CD8-positive, alpha-beta memory T cell (primary cell): Measurements from ENCODE around the gene DOCK9. TPM values are rescaled to one million over a fixed set of nuclear protein-coding genes. Genes with fewer than 3 reads are reported as not detected.

Experiments used
- CTCF ChIA-PET: fragments of 350-600 bp; sonication (Branson Sonifier 250); formaldehyde crosslinking; loops from one replicate; lab custom pipeline; 2021; ENCODE audit warnings: antibody characterized with exemption; lab: Charles Lee
- POLR2A ChIA-PET: fragments of 350-600 bp; sonication (Branson Sonifier 250); formaldehyde crosslinking; loops from one replicate; lab custom pipeline; 2021; ENCODE audit warnings: antibody characterized with exemption; lab: Charles Lee
- DNase-seq, 5 donors: peaks; one replicate each; pipeline versions ENCODE4 v3.0.0 to v3.0.0-alpha.2; 2020 to 2022; ENCODE audit warnings: mixed read lengths in 1 of 5
- H3K27ac ChIP-seq: one replicate; pipeline ENCODE4 v1.7.0; 2013; ENCODE audit warnings: low read depth, mild to moderate bottlenecking, low read length, moderate library complexity
- H3K27me3 ChIP-seq: 2 replicates; pipeline ENCODE4 v1.7.0; 2013; ENCODE audit warnings: low read length, mild to moderate bottlenecking; ENCODE audit not compliant: insufficient read depth, poor library complexity, severe bottlenecking
- H3K36me3 ChIP-seq: 2 replicates; pipeline ENCODE4 v1.7.0; 2013; ENCODE audit warnings: mild to moderate bottlenecking, low read length, moderate library complexity; ENCODE audit not compliant: insufficient read depth
- H3K4me1 ChIP-seq: 2 replicates; pipeline ENCODE4 v1.7.0; 2013; ENCODE audit warnings: mild to moderate bottlenecking, low read length, moderate library complexity; ENCODE audit not compliant: insufficient read depth
- H3K4me3 ChIP-seq: 2 replicates; pipeline ENCODE4 v1.7.0; 2013; ENCODE audit warnings: mild to moderate bottlenecking, low read length
- H3K9me3 ChIP-seq: 2 replicates; pipeline ENCODE4 v1.7.0; 2013; ENCODE audit warnings: mild to moderate bottlenecking, low read length
- H3K27ac Mint-ChIP-seq, 8 donors: one replicate each; pipeline ENCODE4 v1.8.0; 2020 to 2021; ENCODE audit warnings: mixed read lengths in 8 of 8, mild to moderate bottlenecking in 6 of 8, inconsistent platforms in 3 of 8, moderate library complexity in 3 of 8
- H3K27me3 Mint-ChIP-seq, 2 donors: one replicate each; pipeline ENCODE4 v1.8.0; 2020 to 2021; ENCODE audit warnings: mixed read lengths in 2 of 2, mild to moderate bottlenecking in 1 of 2, moderate library complexity in 1 of 2
- H3K36me3 Mint-ChIP-seq, 3 donors: one replicate each; pipeline ENCODE4 v1.8.0; 2020 to 2021; ENCODE audit warnings: mixed read lengths in 3 of 3, inconsistent platforms in 1 of 3, mild to moderate bottlenecking in 1 of 3
- H3K4me1 Mint-ChIP-seq, 3 donors: one replicate each; pipeline ENCODE4 v1.8.0; 2020 to 2021; ENCODE audit warnings: mixed read lengths in 3 of 3, inconsistent platforms in 1 of 3, mild to moderate bottlenecking in 1 of 3
- H3K4me3 Mint-ChIP-seq, 7 donors: one replicate each; pipeline ENCODE4 v1.8.0; 2020 to 2021; ENCODE audit warnings: mixed read lengths in 7 of 7, mild to moderate bottlenecking in 6 of 7, moderate library complexity in 4 of 7, inconsistent platforms in 2 of 7
- H3K9me3 Mint-ChIP-seq, 5 donors: one replicate each; pipeline ENCODE4 v1.8.0; 2020 to 2022; ENCODE audit warnings: mixed read lengths in 5 of 5, mild to moderate bottlenecking in 3 of 5, moderate library complexity in 2 of 5, inconsistent platforms in 1 of 5
- polyA plus RNA-seq: library from polyadenylated mRNA; unstranded; fragments of 300-500 nt; fragmentation: Illumina TruSeq; gene quantifications from one replicate; pipeline ENCODE4 v1.2.3, GENCODE V29; 2021
- total RNA-seq, 2 experiments: library from RNA; stranded (reverse); gene quantifications; one replicate each; pipeline ENCODE4 v1.2.3, GENCODE V29; 2021

Gene DOCK9
- total and polyA plus RNA-seq, 3 experiments from 2014 or later: 23.9 to 38.9 (median 35.4) TPM

DNA sequence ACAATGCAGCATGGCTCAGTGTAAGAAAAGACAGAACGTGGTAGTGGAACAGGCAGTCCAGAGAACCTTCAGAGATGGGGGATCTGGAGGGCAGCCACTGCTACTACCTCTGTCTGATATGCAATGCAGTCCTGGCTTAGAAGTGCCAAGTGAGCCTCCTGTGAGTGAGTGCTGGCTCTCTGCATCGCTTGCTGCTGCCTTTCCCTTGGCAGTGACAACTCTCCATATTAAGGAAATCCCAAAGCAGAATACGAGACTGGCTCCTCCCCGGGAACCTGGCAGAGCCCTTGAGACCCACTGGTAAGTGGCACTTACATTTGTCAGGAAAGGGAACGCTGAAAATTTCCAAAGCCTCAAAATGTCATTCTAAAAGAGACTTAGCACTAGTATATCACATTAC is 7.5 kb downstream of the DOCK9 start:
- Histone ChIP-seq H3K36me3 (no peaks in the 10 kb centered on the region), H3K4me1 (peaks cover 40% of the 10 kb centered on the region), H3K4me3 (no peak overlapping the region), H3K27ac (no peak overlapping the region), H3K9me3 (no peaks in the 10 kb centered on the region), H3K27me3 (no peaks in the 10 kb centered on the region)
- no peak overlapping the region for H3K4me3 Mint-ChIP-seq
- H3K9me3 Mint-ChIP-seq: no peaks in the 10 kb centered on the region
- H3K4me1 Mint-ChIP-seq: peaks cover 35 to 68% (median 49%) of the 10 kb centered on the region in 3 donors
- CTCF ChIA-PET: no interaction called here
- POLR2A ChIA-PET: no interaction called here
- peak overlapping the region in 1 of 8 donors; percentile 54 for H3K27ac Mint-ChIP-seq
- DNase-seq: no peak
- H3K27me3 Mint-ChIP-seq: no peaks in the 10 kb centered on the region
- H3K36me3 Mint-ChIP-seq: peaks cover 0 to 3% (median 1%) of the 10 kb centered on the region in 3 donors

DNA sequence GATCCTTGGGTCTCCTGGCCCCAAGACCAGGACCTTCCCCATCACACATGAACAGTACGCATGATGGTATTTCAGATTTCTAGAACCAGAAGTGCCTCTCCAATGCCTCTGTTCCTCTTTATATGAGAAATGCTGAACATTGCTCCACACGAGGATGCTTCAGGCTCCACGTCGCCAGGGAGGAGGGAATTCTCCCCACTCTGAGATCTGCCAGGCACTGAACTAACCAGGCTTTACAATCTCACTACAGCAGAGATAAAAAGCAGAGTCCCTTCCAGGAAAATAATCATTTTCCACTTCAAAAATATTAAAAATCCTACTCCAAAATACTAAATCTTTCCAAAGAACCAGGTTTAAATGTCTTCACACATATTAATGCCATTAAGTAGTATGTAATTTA is 10.4 kb downstream of the DOCK9 start:
- no peaks in the 10 kb centered on the region for H3K36me3 ChIP-seq
- H3K27me3 ChIP-seq: no peaks in the 10 kb centered on the region
- H3K4me1 ChIP-seq: peaks cover 24% of the 10 kb centered on the region
- H3K4me3 ChIP-seq: no peak overlapping the region
- ChIA-PET POLR2A (no interaction called here), CTCF (no interaction called here)
- H3K4me1 Mint-ChIP-seq: peaks cover 32 to 51% (median 47%) of the 10 kb centered on the region in 3 donors
- no peaks in the 10 kb centered on the region for H3K27me3 Mint-ChIP-seq
- no peak for DNase-seq
- H3K9me3 ChIP-seq: no peaks in the 10 kb centered on the region
- no peak overlapping the region for H3K4me3 Mint-ChIP-seq
- H3K9me3 Mint-ChIP-seq: no peaks in the 10 kb centered on the region
- peaks cover 4 to 6% (median 5%) of the 10 kb centered on the region in 3 donors for H3K36me3 Mint-ChIP-seq
- H3K27ac Mint-ChIP-seq: no peak overlapping the region
- no peak overlapping the region for H3K27ac ChIP-seq

DNA sequence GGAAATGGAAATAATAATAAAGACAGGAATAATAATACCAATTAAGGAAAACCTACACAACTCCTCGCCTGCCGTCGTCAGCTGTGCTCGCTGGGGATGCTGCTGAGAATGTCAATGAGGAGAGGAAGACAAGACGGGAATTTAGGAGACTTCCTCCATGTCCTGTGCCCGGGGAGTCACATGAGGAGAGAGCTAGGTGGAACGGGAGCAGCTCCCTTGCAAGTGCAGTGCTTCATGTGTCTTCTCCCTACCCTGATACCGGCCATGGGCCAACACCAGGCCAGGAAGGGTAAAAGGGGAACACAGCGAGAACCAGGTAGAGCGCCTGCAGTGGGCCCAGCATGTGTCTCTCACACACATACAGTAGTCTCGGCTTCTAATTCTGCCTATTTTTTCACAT is 11.8 kb downstream of the DOCK9 start:
- H3K36me3 ChIP-seq: no peaks in the 10 kb centered on the region
- ChIA-PET CTCF (no interaction called here), POLR2A (no interaction called here)
- no peaks in the 10 kb centered on the region for H3K27me3 ChIP-seq
- no peaks in the 10 kb centered on the region for H3K27me3 Mint-ChIP-seq
- no peaks in the 10 kb centered on the region for H3K9me3 Mint-ChIP-seq
- H3K4me3 ChIP-seq: no peak overlapping the region
- peaks cover 19% of the 10 kb centered on the region for H3K4me1 ChIP-seq
- H3K27ac ChIP-seq: no peak overlapping the region
- peaks cover 33 to 52% (median 50%) of the 10 kb centered on the region in 3 donors for H3K4me1 Mint-ChIP-seq
- H3K4me3 Mint-ChIP-seq: no peak overlapping the region
- no peak for DNase-seq
- H3K27ac Mint-ChIP-seq: no peak overlapping the region
- peaks cover 4 to 6% (median 5%) of the 10 kb centered on the region in 3 donors for H3K36me3 Mint-ChIP-seq
- H3K9me3 ChIP-seq: no peaks in the 10 kb centered on the region

- Mint-ChIP-seq H3K4me1 (peaks cover 31 to 52% (median 43%) of the 10 kb centered on the region in 3 donors), H3K27me3 (no peaks in the 10 kb centered on the region), H3K9me3 (no peaks in the 10 kb centered on the region), H3K4me3 (no peak overlapping the region), H3K36me3 (peaks cover 4 to 6% (median 5%) of the 10 kb centered on the region in 3 donors), H3K27ac (peak overlapping the region in 1 of 8 donors; percentile 15)
- CTCF ChIA-PET: interaction anchor here (1.4 kb wide), 1 partner anchor 11 kb away, joined by 4 read pairs; no protein-coding TSS in a partner anchor
- H3K27ac ChIP-seq: no peak overlapping the region
- no peak overlapping the region for H3K4me3 ChIP-seq
- H3K36me3 ChIP-seq: no peaks in the 10 kb centered on the region
- H3K9me3 ChIP-seq: no peaks in the 10 kb centered on the region
- POLR2A ChIA-PET: no interaction called here
- no peak for DNase-seq
- H3K4me1 ChIP-seq: peaks cover 14% of the 10 kb centered on the region
- no peaks in the 10 kb centered on the region for H3K27me3 ChIP-seq
These were observed 12.5 kb downstream of the DOCK9 start for GRCh38 chr13:98965325-98965724.

- DNase-seq: no peak
- H3K4me3 Mint-ChIP-seq: no peak overlapping the region
- peaks cover 2 to 6% (median 5%) of the 10 kb centered on the region in 3 donors for H3K36me3 Mint-ChIP-seq
- H3K27ac Mint-ChIP-seq: no peak overlapping the region
- ChIA-PET CTCF (interaction anchor here (1.2 to 1.7 kb wide), 4 partner anchors 12 to 47 kb away, joined by 3 to 4 read pairs (median 3); no protein-coding TSS in a partner anchor), POLR2A (no interaction called here)
- H3K4me3 ChIP-seq: no peak overlapping the region
- no peaks in the 10 kb centered on the region for H3K9me3 Mint-ChIP-seq
- peaks cover 3% of the 10 kb centered on the region for H3K4me1 ChIP-seq
- no peaks in the 10 kb centered on the region for H3K9me3 ChIP-seq
- H3K27me3 ChIP-seq: no peaks in the 10 kb centered on the region
- H3K4me1 Mint-ChIP-seq: peaks cover 25 to 49% (median 37%) of the 10 kb centered on the region in 3 donors
- H3K27ac ChIP-seq: no peak overlapping the region
- no peaks in the 10 kb centered on the region for H3K27me3 Mint-ChIP-seq
- no peaks in the 10 kb centered on the region for H3K36me3 ChIP-seq
These were observed 13.9 kb downstream of the DOCK9 start for GRCh38 chr13:98963917-98964316.

DNA sequence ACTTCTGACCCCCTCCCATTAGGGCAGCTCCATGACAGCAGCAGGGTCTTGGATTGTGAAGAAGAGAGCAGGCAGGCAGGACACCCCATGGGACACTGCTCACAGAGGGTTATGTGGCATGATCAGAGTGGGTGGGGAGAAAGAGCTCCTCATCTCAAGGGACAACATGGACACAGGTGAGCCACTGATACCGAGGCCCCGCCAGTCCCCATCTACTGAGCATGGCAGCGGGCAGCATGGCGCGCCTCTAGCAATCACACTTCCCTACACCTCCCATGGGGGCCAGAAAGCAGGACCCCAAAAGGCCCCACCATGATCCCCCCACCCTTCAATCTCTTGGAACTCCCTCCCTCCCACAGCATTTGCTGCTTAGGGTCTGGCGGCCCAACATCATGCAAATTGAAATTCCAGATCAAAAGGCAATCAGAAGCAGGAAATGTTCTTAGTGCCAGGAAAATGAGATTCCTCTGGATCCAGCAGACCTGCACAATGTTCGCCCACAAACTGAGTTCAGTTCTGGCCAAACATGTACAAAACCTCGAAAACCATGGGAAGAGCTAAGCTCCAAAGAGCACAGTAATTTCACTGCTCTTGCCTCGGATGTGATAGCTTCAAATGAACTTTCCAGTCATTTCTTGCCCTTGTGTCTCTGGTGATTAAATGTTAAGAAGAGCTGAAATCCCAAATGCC is 14.8 kb downstream of the DOCK9 start:
- Histone ChIP-seq H3K36me3 (no peaks in the 10 kb centered on the region), H3K4me1 (no peaks in the 10 kb centered on the region), H3K27me3 (no peaks in the 10 kb centered on the region), H3K4me3 (no peak overlapping the region), H3K27ac (no peak overlapping the region), H3K9me3 (no peaks in the 10 kb centered on the region)
- H3K36me3 Mint-ChIP-seq: peaks cover 2 to 5% (median 4%) of the 10 kb centered on the region in 3 donors
- peaks cover 21 to 49% (median 42%) of the 10 kb centered on the region in 3 donors for H3K4me1 Mint-ChIP-seq
- H3K27ac Mint-ChIP-seq: no peak overlapping the region
- no peaks in the 10 kb centered on the region for H3K9me3 Mint-ChIP-seq
- ChIA-PET POLR2A (interaction anchor here (1.0 kb wide), 1 partner anchor 89 kb away, joined by 5 read pairs; no protein-coding TSS in a partner anchor), CTCF (interaction anchor here (1.0 to 1.7 kb wide), 4 partner anchors 12 to 48 kb away, joined by 3 read pairs; no protein-coding TSS in a partner anchor)
- H3K27me3 Mint-ChIP-seq: no peaks in the 10 kb centered on the region
- no peak overlapping the region for H3K4me3 Mint-ChIP-seq
- no peak for DNase-seq

GRCh38 chr13:98961503-98962105 is 16.3 kb downstream of the DOCK9 start:
- no peaks in the 10 kb centered on the region for H3K9me3 ChIP-seq
- no peak overlapping the region for H3K4me3 ChIP-seq
- H3K4me3 Mint-ChIP-seq: no peak overlapping the region
- H3K27ac Mint-ChIP-seq: no peak overlapping the region
- DNase-seq: no peak
- H3K36me3 Mint-ChIP-seq: peaks cover 2 to 5% (median 4%) of the 10 kb centered on the region in 3 donors
- H3K27ac ChIP-seq: no peak overlapping the region
- H3K36me3 ChIP-seq: no peaks in the 10 kb centered on the region
- no peaks in the 10 kb centered on the region for H3K4me1 ChIP-seq
- CTCF ChIA-PET: no interaction called here
- H3K27me3 ChIP-seq: no peaks in the 10 kb centered on the region
- POLR2A ChIA-PET: interaction anchor here (0.6 to 1.0 kb wide), 3 partner anchors 90 to 695 kb away, joined by 4 to 5 read pairs (median 4); no protein-coding TSS in a partner anchor
- peaks cover 18 to 41% (median 33%) of the 10 kb centered on the region in 3 donors for H3K4me1 Mint-ChIP-seq
- H3K9me3 Mint-ChIP-seq: no peaks in the 10 kb centered on the region
- H3K27me3 Mint-ChIP-seq: no peaks in the 10 kb centered on the region
